ENCODE measurements around the gene SLC29A2.
A peak's percentile ranks its signal among the peaks of the same experiment; 100 is the strongest.

DNA sequence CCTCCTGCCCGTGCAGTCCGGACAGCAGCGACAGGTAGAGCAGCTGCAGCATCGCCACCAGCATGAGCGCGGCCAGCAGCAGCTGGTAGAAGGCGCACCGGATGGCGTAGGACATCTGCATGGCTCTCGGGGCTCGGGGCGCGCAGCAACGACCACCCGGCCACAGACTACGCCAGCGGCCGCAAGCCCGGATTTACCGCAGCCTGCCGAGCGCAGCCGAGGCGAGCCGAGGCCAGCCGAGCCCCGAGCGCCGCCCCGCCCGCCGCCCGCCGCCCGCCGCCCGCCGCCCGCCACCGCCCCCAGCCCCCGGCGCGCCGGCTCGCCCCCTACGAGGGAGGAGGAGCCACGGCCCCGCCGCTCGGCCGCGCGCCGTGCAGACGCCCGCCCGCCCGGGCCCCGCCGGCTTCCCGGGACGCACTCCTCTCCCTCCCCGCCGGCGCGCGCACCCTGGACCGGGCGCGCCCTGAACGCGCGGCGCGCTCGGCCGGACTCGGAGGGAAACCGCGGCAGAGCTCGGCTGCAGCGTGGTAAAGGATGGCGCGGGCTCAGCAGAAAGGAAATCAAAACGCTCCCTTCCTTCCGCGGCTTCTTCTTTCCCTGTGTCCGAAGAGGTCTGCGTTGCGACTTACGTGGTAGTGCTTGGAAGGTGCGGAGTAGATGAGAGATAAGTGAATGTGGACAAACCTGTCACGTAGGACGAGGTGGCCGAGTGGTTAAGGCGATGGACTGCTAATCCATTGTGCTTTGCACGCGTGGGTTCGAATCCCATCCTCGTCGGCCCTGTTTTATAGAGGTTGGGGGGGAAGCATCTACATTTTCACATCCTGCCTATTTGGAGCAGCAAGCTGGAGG, 23.9 kb downstream of the SLC29A2 start, which contains the start of gene B4GAT1:
- TF ChIP-seq EGR1 (IDR thresholded peaks at IDR 0.05; ENCODE audit: borderline replicate concordance, low read depth, low read length) (no peak), CEBPB (IDR thresholded peaks at IDR 0.05; ENCODE audit: low read depth, low read length) (no peak), ZNF274 (IDR thresholded peaks at IDR 0.05; ENCODE audit: borderline replicate concordance, extremely low read depth, low read length) (no peak), POLR2AphosphoS5 (IDR thresholded peaks at IDR 0.05; ENCODE audit: low read depth, low read length) (peak; percentile 83)
- TF ChIP-seq, protein P1, sequence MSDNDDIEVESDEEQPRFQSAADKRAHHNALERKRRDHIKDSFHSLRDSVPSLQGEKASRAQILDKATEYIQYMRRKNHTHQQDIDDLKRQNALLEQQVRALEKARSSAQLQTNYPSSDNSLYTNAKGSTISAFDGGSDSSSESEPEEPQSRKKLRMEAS (IDR thresholded peaks at IDR 0.05): peak; percentile 55
- TF ChIP-seq, protein P2, sequence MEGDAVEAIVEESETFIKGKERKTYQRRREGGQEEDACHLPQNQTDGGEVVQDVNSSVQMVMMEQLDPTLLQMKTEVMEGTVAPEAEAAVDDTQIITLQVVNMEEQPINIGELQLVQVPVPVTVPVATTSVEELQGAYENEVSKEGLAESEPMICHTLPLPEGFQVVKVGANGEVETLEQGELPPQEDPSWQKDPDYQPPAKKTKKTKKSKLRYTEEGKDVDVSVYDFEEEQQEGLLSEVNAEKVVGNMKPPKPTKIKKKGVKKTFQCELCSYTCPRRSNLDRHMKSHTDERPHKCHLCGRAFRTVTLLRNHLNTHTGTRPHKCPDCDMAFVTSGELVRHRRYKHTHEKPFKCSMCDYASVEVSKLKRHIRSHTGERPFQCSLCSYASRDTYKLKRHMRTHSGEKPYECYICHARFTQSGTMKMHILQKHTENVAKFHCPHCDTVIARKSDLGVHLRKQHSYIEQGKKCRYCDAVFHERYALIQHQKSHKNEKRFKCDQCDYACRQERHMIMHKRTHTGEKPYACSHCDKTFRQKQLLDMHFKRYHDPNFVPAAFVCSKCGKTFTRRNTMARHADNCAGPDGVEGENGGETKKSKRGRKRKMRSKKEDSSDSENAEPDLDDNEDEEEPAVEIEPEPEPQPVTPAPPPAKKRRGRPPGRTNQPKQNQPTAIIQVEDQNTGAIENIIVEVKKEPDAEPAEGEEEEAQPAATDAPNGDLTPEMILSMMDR (IDR thresholded peaks at IDR 0.05; ENCODE audit: control extremely low read depth in 1 of 3, insufficient read depth in 1 of 3, low read depth in 1 of 3, low read length in 3 of 3): no peak
